ENCODE measurements around the gene KANSL1.

Gene KANSL1

DNA sequence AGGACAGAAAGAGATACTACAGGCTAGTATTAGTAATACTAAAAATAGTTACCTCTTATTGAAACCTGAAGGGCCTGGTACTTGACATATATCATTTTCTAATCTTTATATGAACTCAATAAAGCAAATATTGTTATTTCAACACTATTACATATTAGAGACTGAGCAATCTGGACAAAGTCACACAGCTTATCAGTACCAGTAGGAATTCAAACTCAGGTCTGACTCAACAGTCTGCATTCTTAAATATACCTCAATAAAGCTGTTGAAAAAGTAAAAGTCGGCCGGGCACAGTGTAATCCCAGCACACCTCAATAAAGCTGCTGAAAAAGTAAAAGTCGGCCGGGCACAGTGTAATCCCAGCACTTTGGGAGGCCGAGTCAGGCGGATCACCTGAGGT lies 67.4 kb downstream of the KANSL1 start:
- ATAC-seq = no peak
- no peak for TF ChIP-seq ZFP3 (CRISPR knock-in tag; IDR thresholded peaks at IDR 0.05)
- TF ChIP-seq, protein P1, sequence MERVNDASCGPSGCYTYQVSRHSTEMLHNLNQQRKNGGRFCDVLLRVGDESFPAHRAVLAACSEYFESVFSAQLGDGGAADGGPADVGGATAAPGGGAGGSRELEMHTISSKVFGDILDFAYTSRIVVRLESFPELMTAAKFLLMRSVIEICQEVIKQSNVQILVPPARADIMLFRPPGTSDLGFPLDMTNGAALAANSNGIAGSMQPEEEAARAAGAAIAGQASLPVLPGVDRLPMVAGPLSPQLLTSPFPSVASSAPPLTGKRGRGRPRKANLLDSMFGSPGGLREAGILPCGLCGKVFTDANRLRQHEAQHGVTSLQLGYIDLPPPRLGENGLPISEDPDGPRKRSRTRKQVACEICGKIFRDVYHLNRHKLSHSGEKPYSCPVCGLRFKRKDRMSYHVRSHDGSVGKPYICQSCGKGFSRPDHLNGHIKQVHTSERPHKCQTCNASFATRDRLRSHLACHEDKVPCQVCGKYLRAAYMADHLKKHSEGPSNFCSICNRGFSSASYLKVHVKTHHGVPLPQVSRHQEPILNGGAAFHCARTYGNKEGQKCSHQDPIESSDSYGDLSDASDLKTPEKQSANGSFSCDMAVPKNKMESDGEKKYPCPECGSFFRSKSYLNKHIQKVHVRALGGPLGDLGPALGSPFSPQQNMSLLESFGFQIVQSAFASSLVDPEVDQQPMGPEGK (CRISPR knock-in tag; IDR thresholded peaks at IDR 0.05; ENCODE audit: borderline replicate concordance) = no peak
- no peak for TF ChIP-seq OSR1 (CRISPR knock-in tag; IDR thresholded peaks at IDR 0.05)
- no peak for TF ChIP-seq ISL1 (CRISPR knock-in tag; IDR thresholded peaks at IDR 0.05)
- no peak for TF ChIP-seq ZNF70 (CRISPR knock-in tag; IDR thresholded peaks at IDR 0.05)
- TF ChIP-seq, protein P2, sequence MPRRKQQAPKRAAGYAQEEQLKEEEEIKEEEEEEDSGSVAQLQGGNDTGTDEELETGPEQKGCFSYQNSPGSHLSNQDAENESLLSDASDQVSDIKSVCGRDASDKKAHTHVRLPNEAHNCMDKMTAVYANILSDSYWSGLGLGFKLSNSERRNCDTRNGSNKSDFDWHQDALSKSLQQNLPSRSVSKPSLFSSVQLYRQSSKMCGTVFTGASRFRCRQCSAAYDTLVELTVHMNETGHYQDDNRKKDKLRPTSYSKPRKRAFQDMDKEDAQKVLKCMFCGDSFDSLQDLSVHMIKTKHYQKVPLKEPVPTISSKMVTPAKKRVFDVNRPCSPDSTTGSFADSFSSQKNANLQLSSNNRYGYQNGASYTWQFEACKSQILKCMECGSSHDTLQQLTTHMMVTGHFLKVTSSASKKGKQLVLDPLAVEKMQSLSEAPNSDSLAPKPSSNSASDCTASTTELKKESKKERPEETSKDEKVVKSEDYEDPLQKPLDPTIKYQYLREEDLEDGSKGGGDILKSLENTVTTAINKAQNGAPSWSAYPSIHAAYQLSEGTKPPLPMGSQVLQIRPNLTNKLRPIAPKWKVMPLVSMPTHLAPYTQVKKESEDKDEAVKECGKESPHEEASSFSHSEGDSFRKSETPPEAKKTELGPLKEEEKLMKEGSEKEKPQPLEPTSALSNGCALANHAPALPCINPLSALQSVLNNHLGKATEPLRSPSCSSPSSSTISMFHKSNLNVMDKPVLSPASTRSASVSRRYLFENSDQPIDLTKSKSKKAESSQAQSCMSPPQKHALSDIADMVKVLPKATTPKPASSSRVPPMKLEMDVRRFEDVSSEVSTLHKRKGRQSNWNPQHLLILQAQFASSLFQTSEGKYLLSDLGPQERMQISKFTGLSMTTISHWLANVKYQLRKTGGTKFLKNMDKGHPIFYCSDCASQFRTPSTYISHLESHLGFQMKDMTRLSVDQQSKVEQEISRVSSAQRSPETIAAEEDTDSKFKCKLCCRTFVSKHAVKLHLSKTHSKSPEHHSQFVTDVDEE (CRISPR knock-in tag; IDR thresholded peaks at IDR 0.05) = no peak
- TF ChIP-seq ZNF565 (CRISPR knock-in tag; conservative IDR thresholded peaks at IDR 0.05; ENCODE audit: low read depth) = no peak
- TF ChIP-seq ZFP30 (CRISPR knock-in tag; IDR thresholded peaks at IDR 0.05) = no peak
- no peak for TF ChIP-seq SNAI2 (CRISPR knock-in tag; IDR thresholded peaks at IDR 0.05)
- TF ChIP-seq, protein P3, sequence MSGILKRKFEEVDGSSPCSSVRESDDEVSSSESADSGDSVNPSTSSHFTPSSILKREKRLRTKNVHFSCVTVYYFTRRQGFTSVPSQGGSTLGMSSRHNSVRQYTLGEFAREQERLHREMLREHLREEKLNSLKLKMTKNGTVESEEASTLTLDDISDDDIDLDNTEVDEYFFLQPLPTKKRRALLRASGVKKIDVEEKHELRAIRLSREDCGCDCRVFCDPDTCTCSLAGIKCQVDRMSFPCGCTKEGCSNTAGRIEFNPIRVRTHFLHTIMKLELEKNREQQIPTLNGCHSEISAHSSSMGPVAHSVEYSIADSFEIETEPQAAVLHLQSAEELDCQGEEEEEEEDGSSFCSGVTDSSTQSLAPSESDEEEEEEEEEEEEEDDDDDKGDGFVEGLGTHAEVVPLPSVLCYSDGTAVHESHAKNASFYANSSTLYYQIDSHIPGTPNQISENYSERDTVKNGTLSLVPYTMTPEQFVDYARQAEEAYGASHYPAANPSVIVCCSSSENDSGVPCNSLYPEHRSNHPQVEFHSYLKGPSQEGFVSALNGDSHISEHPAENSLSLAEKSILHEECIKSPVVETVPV (CRISPR knock-in tag; IDR thresholded peaks at IDR 0.05) = no peak
- no peak for TF ChIP-seq ARNTL (CRISPR knock-in tag; IDR thresholded peaks at IDR 0.05; ENCODE audit: borderline replicate concordance, low read depth)
- TF ChIP-seq ESRRG (CRISPR knock-in tag; IDR thresholded peaks at IDR 0.05) = no peak
- TF ChIP-seq BACH2 (CRISPR knock-in tag; IDR thresholded peaks at IDR 0.05; ENCODE audit: borderline replicate concordance) = no peak
- TF ChIP-seq, protein P4, sequence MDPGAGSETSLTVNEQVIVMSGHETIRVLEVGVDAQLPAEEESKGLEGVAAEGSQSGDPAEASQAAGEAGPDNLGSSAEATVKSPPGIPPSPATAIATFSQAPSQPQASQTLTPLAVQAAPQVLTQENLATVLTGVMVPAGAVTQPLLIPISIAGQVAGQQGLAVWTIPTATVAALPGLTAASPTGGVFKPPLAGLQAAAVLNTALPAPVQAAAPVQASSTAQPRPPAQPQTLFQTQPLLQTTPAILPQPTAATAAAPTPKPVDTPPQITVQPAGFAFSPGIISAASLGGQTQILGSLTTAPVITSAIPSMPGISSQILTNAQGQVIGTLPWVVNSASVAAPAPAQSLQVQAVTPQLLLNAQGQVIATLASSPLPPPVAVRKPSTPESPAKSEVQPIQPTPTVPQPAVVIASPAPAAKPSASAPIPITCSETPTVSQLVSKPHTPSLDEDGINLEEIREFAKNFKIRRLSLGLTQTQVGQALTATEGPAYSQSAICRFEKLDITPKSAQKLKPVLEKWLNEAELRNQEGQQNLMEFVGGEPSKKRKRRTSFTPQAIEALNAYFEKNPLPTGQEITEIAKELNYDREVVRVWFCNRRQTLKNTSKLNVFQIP (CRISPR knock-in tag; IDR thresholded peaks at IDR 0.05; ENCODE audit: borderline replicate concordance, low read depth) = no peak

- TF ChIP-seq ISL1 (CRISPR knock-in tag; IDR thresholded peaks at IDR 0.05) (no peak), CSDC2 (CRISPR knock-in tag; IDR thresholded peaks at IDR 0.05) (no peak), ZFP3 (CRISPR knock-in tag; IDR thresholded peaks at IDR 0.05) (no peak), TOX (CRISPR knock-in tag; IDR thresholded peaks at IDR 0.05; ENCODE audit: borderline replicate concordance) (no peak), BACH2 (CRISPR knock-in tag; IDR thresholded peaks at IDR 0.05; ENCODE audit: borderline replicate concordance) (no peak)
- no peak for ATAC-seq
Measured at GRCh38 chr17:46124695-46125592, 68.3 kb downstream of the KANSL1 start.

DNA sequence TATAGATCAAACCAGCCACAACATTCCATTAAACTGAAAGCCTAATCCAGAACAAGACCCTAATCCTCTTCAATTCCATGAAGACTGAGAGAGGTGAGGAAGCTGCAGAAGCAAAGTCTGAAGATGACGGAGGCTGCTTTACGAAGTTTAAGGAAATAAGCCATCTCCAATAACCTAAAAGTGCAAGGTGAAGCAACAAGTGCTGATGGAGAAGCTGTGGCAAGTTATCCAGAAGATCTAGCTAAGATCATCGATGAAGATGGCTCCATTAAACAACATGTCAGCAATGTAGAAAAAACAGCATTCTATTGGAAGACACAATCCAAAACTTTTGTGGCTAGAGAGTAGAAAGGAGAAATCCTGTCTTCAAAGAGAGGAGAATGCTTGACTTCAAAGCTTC lies 69.6 kb downstream of the KANSL1 start:
- ATAC-seq = no peak
- TF ChIP-seq CSDC2 (CRISPR knock-in tag; IDR thresholded peaks at IDR 0.05) = no peak
- TF ChIP-seq ZFP3 (CRISPR knock-in tag; IDR thresholded peaks at IDR 0.05) = no peak
- TF ChIP-seq TOX (CRISPR knock-in tag; IDR thresholded peaks at IDR 0.05; ENCODE audit: borderline replicate concordance) = no peak
- no peak for TF ChIP-seq ISL1 (CRISPR knock-in tag; IDR thresholded peaks at IDR 0.05)
- TF ChIP-seq, protein P2 (CRISPR knock-in tag; IDR thresholded peaks at IDR 0.05) = no peak
- TF ChIP-seq CREB5 (CRISPR knock-in tag; IDR thresholded peaks at IDR 0.05; ENCODE audit: low read depth) = no peak
- TF ChIP-seq, protein P3 (CRISPR knock-in tag; IDR thresholded peaks at IDR 0.05) = no peak
- no peak for TF ChIP-seq ZFP30 (CRISPR knock-in tag; IDR thresholded peaks at IDR 0.05)
- no peak for TF ChIP-seq ZC3H10 (CRISPR knock-in tag; IDR thresholded peaks at IDR 0.05)
- no peak for TF ChIP-seq ZNF565 (CRISPR knock-in tag; conservative IDR thresholded peaks at IDR 0.05; ENCODE audit: low read depth)
- no peak for TF ChIP-seq ZNF70 (CRISPR knock-in tag; IDR thresholded peaks at IDR 0.05)
- TF ChIP-seq ARNTL (CRISPR knock-in tag; IDR thresholded peaks at IDR 0.05; ENCODE audit: borderline replicate concordance, low read depth) = no peak
- TF ChIP-seq OSR1 (CRISPR knock-in tag; IDR thresholded peaks at IDR 0.05) = no peak
- no peak for TF ChIP-seq ESRRG (CRISPR knock-in tag; IDR thresholded peaks at IDR 0.05)
- TF ChIP-seq, protein P1 (CRISPR knock-in tag; IDR thresholded peaks at IDR 0.05; ENCODE audit: borderline replicate concordance) = no peak
